GM18505 (cell line): ENCODE results near the gene C8A.

Experiments used
- ATAC-seq: cut with Tn5 transposase; IDR thresholded peaks from one replicate; pipeline ENCODE4 v1.9.1; 2021; ENCODE audit not compliant: unreplicated experiment
- POLR2A ChIP-seq: IDR thresholded peaks from 4 replicates; pipeline ENCODE4 v1.6.1; 2011; ENCODE audit warnings: borderline replicate concordance; ENCODE audit not compliant: insufficient read depth, insufficient read length; ENCODE audit errors: extremely low read depth

The C8A gene

GRCh38 chr1:56849750-56850149, 4.8 kb upstream of the C8A start:
- ATAC-seq = no peak
- no peak for TF ChIP-seq POLR2A

GRCh38 chr1:56850411-56850810, 4.2 kb upstream of the C8A start:
- TF ChIP-seq POLR2A = no peak
- no peak for ATAC-seq

DNA sequence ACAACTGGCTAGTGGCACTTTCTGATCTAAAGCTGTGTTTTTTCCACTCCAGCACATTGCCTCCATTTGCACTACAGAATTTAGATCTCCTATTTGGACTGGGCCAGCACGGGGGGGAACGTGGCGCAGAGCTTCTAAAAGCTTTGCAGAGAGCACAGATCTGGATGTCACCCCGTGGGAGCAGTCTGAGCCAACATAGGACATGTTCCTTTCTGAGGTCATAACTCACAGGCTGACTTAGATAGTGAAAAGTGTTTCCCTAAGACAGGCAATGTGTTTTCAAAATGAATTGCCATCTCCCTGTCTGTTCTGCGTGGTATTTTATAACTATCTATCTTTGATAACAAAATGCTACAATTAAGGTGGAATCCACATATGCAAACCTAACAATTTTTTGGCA, 3.7 kb upstream of the C8A start:
- TF ChIP-seq POLR2A = no peak
- no peak for ATAC-seq

GRCh38 chr1:56852476-56852875, 2.1 kb upstream of the C8A start:
- no peak for TF ChIP-seq POLR2A
- no peak for ATAC-seq

- no peak for ATAC-seq
- no peak for TF ChIP-seq POLR2A
Observed at GRCh38 chr1:56855190-56855589, 593 bp downstream of the C8A start.

GRCh38 chr1:56856186-56856585, 1.6 kb downstream of the C8A start:
- no peak for TF ChIP-seq POLR2A
- ATAC-seq = no peak

DNA sequence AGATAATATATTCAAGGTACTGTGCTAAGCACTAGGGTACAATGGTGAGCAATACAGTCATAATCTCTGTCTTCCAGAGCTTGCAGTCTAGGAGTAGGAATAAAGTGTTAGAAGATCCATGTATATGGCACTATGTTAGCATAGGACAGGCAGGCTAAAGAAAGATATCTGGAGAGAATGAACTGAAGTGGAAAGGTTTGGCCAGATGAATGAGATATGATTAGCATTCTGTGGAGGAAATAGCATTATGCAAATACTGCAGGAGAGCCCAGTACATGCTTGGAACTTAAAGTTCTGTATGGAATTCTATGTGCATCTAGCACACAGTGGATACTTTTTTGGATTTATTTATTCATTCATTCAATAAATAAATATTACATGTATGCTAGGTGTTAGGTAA, 4.7 kb downstream of the C8A start:
- TF ChIP-seq POLR2A = no peak
- ATAC-seq = no peak

DNA sequence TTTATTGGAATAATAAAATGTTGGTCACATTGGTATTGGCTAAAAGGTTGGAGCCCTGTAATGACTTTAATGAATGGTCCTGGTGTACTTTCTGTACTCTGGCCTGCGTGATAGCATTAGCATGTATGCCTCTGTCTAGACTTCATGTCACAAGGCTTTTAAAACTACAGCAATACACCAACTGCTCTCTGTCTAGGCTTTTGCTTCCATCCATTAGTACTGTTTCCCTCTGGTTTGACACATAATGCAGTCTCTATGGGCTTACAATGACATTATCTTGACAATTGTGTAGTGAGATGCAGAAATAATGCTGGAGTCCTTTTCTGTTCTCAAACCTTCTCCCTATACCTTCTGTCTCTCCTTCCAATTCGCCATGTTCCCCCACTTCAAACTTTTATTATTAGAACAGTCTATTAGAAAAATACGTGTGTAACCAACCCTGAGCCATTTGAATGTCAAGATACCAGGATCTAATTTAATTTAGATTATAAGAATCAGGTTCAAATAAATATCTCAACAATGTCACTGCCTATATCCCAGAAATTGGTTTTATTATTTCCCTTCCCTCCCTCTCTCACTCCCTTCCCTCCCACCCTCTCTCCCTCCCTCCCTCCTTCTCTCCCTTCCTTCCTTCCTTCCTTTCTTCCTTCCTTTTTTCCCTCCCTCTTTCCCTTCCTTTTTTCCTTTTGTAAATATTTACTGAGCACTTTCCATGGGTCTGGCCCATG, 8.8 kb downstream of the C8A start:
- TF ChIP-seq POLR2A = no peak
- no peak for ATAC-seq

DNA sequence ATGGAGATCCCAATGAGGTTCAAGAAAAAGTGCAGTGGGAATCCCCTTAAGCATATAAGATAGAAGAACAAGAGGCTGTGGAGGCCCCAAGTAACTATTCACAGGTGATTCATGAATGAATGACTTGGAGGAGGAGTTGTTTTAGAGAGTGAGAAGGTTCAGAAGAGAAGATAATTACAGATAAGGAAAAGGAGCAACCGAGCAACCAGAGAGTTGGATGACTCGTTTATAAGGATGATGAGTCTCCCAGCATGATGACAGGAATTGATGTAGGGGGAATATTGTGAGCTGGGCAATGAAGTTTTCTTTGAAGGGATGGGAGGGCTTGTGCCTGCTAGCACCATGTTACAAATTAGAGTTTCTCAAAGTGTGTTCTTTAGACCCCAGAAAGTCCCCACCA, 9.8 kb downstream of the C8A start:
- ATAC-seq = no peak
- TF ChIP-seq POLR2A = no peak

- no peak for ATAC-seq
- no peak for TF ChIP-seq POLR2A
Observed at GRCh38 chr1:56866656-56867055, 12.1 kb downstream of the C8A start.

GRCh38 chr1:56867491-56867890, 12.9 kb downstream of the C8A start:
- ATAC-seq = no peak

DNA sequence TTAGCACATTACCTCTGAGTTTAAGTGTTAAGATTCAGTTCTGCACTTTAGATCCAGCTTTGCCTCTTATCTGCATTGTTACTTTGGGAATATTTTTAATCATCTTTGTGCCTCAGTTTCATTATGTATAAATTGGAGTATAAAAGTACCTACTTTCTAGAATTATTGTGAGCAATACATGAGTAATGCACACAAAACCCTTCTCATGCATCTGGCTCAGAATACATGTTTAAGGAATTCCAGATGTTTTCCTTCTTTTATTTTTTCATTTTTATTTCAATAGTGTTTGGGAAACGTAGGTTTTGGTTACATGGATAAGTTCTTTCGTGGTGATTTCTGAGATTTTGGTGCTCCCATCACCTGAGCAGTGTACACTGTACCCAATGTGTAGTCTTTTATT, 14.2 kb downstream of the C8A start:
- no peak for TF ChIP-seq POLR2A
- no peak for ATAC-seq

More at GRCh38 chr1:56867491-56867890, 12.9 kb downstream of the C8A start:
- TF ChIP-seq POLR2A = no peak

DNA sequence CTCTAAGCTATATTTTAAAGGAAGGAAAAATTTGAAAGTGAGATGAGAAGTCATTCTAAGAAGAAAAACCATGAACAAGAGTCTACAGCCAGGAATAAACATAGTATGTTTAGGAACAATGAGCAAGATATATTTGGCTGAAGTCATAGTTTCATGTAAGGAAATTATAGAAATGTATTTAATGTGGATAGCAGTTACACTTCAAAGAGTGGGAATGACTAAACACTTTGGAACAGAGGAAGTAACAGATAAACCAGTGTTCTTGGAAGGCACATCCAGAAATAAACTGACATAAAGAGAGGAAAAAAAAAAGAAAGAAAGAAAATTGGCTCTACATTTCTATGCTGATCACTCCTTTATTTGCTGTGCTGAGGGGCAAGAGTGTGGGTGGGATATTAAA, 18.0 kb downstream of the C8A start:
- ATAC-seq = no peak
- no peak for TF ChIP-seq POLR2A

GRCh38 chr1:56873213-56873612, 18.6 kb downstream of the C8A start:
- no peak for ATAC-seq
- TF ChIP-seq POLR2A = no peak

DNA sequence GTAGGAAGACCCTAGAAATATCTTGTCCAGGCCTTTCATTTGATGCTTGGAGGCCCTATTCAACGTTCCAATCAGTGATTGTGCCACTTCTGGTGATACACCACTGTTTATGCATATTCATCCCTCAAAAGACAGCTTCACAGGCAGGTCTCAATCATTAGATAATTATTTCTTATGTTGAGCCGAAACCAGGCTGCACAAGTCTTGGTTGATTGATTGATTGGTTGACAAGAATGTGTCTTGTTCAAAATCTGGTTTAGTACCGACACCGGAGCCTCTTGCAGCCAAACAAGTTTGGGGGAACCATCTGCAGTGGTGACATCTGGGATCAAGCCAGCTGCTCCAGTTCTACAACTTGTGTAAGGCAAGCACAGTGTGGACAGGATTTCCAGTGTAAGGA, 20.1 kb downstream of the C8A start:
- no peak for TF ChIP-seq POLR2A
- no peak for ATAC-seq

- no peak for ATAC-seq
- no peak for TF ChIP-seq POLR2A
Observed at GRCh38 chr1:56877973-56878372, 23.4 kb downstream of the C8A start.

GRCh38 chr1:56880774-56881173, 26.2 kb downstream of the C8A start:
- no peak for ATAC-seq
- no peak for TF ChIP-seq POLR2A
